K562 (cell line): Measurements from ENCODE around the gene CHRM1. TPM values are rescaled to one million over a fixed set of nuclear protein-coding genes. Genes with fewer than 3 reads are reported as not detected.

Experiments
- ATAC-seq: fragments of 200-7000 bp; cut with Tn5 transposase; 3 replicates; pipeline ENCODE4 v1.9.1; 2020; ENCODE audit warnings: moderate library complexity
- BruUV-seq: library from RNA; stranded (reverse); fragments of 400-500 nt; replicated peaks from 2 replicates; lab custom pipeline; 2021; lab: Mats Ljungman, UMichigan
- CTCF ChIA-PET: fragments of 300-600 bp; formaldehyde crosslinking; extraction: SDS; loops from one replicate; lab custom pipeline; 2021; ENCODE audit warnings: low intra/inter-chr PET ratio; lab: Yijun Ruan, JAX
- POLR2A ChIA-PET: fragments of 300-600, 350-650 bp; sonication (Branson Sonifier 250); formaldehyde crosslinking; extraction: SDS; loops from one replicate; lab custom pipeline; 2021; ENCODE audit warnings: antibody characterized with exemption, inconsistent platforms; lab: Yijun Ruan, JAX
- DNase-seq, 4 experiments: peaks; one replicate each; pipeline versions ENCODE4 v3.0.0 to v3.0.0-alpha.2; 2011 to 2018; ENCODE audit warnings: low spot score in 3 of 4, mixed read lengths in 3 of 4; ENCODE audit errors: extremely low read depth in 1 of 4
- FAIRE-seq: peaks from 2 replicates; lab custom pipeline; 2011; peaks lifted over from hg19 to GRCh38; lab: Jason Lieb, UNC
- H2AFZ ChIP-seq: 2 replicates; pipeline ENCODE4 v1.6.0; 2011; ENCODE audit warnings: low read depth, low read length, control low read depth, inconsistent platforms
- H3K27ac ChIP-seq: fragments of 200-600 bp; 3 replicates; pipeline ENCODE4 v1.8.0; 2011; ENCODE audit warnings: low read depth, mild to moderate bottlenecking, control low read depth, inconsistent platforms, low read length, moderate library complexity, mixed read lengths; ENCODE audit errors: extremely low read depth
- H3K27me3 ChIP-seq, 2 experiments: fragments of 300-600 bp in 1 of 2; 2 replicates in 1 of 2; 3 replicates in 1 of 2; pipeline versions ENCODE4 v1.6.0 to v1.8.0; 2011; ENCODE audit warnings: inconsistent platforms in 2 of 2, low read length in 2 of 2, mild to moderate bottlenecking in 1 of 2, mixed read lengths in 1 of 2, moderate library complexity in 1 of 2; ENCODE audit not compliant: control insufficient read depth in 2 of 2, insufficient read depth in 2 of 2
- H3K36me3 ChIP-seq: fragments of 300-600 bp; 3 replicates; pipeline ENCODE4 v1.8.0; 2011; ENCODE audit warnings: mild to moderate bottlenecking, low read length, inconsistent platforms; ENCODE audit not compliant: control insufficient read depth, insufficient read depth
- H3K4me1 ChIP-seq, 2 experiments: fragments of 200-600 bp in 1 of 2; replicated peaks in 1 of 2; 2 replicates in 1 of 2; 3 replicates in 1 of 2; pipeline versions ENCODE4 v1.5.1 to v1.8.0; 2011; ENCODE audit warnings: inconsistent platforms in 2 of 2, low read length in 2 of 2, mild to moderate bottlenecking in 1 of 2, mixed read lengths in 1 of 2, moderate library complexity in 1 of 2; ENCODE audit not compliant: control insufficient read depth in 2 of 2, insufficient read depth in 2 of 2
- H3K4me2 ChIP-seq: 2 replicates; pipeline ENCODE4 v1.6.1; 2011; ENCODE audit warnings: low read length, control low read depth, inconsistent platforms, mixed read lengths; ENCODE audit not compliant: insufficient read depth
- H3K4me3 ChIP-seq: fragments of 200-600 bp; sonication (generic), shearing (Covaris generic); 2 replicates; pipeline ENCODE4 v1.5.1; 2016; ENCODE audit warnings: control low read depth, inconsistent platforms
- H3K79me2 ChIP-seq: fragments of 200-600 bp; 3 replicates; pipeline ENCODE4 v1.8.0; 2011; ENCODE audit warnings: low read length, inconsistent platforms; ENCODE audit not compliant: control insufficient read depth, insufficient read depth
- H3K9ac ChIP-seq, 2 experiments: 2 replicates each; pipeline versions ENCODE4 v1.6.0 to v1.6.1; 2011; ENCODE audit warnings: low read depth in 2 of 2, low read length in 2 of 2, control low read depth in 1 of 2, inconsistent platforms in 1 of 2, mild to moderate bottlenecking in 1 of 2, mixed read lengths in 1 of 2; ENCODE audit not compliant: insufficient read depth in 1 of 2
- H3K9me1 ChIP-seq: one replicate; pipeline ENCODE4 v1.6.0; 2011; ENCODE audit warnings: inconsistent platforms, mild to moderate bottlenecking, low read length, moderate library complexity; ENCODE audit not compliant: control insufficient read depth, insufficient read depth
- H3K9me3 ChIP-seq: replicated peaks from 2 replicates; pipeline ENCODE4 v1.5.1; 2011; ENCODE audit warnings: low read depth, low read length, inconsistent platforms; ENCODE audit not compliant: control insufficient read depth, insufficient read depth
- H4K20me1 ChIP-seq: replicated peaks from 2 replicates; pipeline ENCODE4 v1.6.1; 2011; ENCODE audit warnings: low read length, inconsistent platforms, mixed read lengths; ENCODE audit not compliant: control insufficient read depth, insufficient read depth
- ARHGAP35 ChIP-seq: fragments of 450-650 bp; IDR thresholded peaks from 2 replicates; pipeline ENCODE4 v1.6.1; 2018; ENCODE audit not compliant: partially characterized antibody
- CCAR2 ChIP-seq: fragments of 200-400 bp; formaldehyde crosslinking; IDR thresholded peaks from 2 replicates; pipeline ENCODE4 v1.6.1; 2017; ENCODE audit warnings: mild to moderate bottlenecking, low read depth, low read length
- CEBPG ChIP-seq, 3 experiments: fragments of 200-800 bp in 1 of 3; sonication (Bioruptor generic) in 1 of 3; sonication (generic) in 1 of 3; formaldehyde crosslinking in 1 of 3; IDR thresholded peaks in 2 of 3; conservative IDR thresholded peaks in 1 of 3; 2 replicates each; pipeline versions ENCODE4 v1.6.1 to v1.8.0; 2016 to 2022; ENCODE audit warnings: missing compliant biosample characterization in 2 of 3, missing genetic modification characterization in 2 of 3, mild to moderate bottlenecking in 1 of 3, missing genetic modification reagents in 1 of 3
- FOXO4 ChIP-seq: fragments of 450-650 bp; formaldehyde crosslinking; IDR thresholded peaks from 2 replicates; pipeline ENCODE4 v1.4.0; 2020; ENCODE audit warnings: mild to moderate bottlenecking, moderate library complexity
- LARP7 ChIP-seq: fragments of 450-650 bp; IDR thresholded peaks from 2 replicates; pipeline ENCODE4 v1.6.1; 2016
- MAFG ChIP-seq: fragments of 450-650 bp; conservative IDR thresholded peaks from 2 replicates; pipeline ENCODE4 v1.6.1; 2016; ENCODE audit warnings: missing genetic modification characterization, missing compliant biosample characterization
- PREB ChIP-seq: sonication (generic); formaldehyde crosslinking; IDR thresholded peaks from 2 replicates; pipeline ENCODE4 v1.8.1; 2023; ENCODE audit warnings: mild to moderate bottlenecking, missing genetic modification reagents
- ZNF239 ChIP-seq: fragments of 250-450 bp; sonication (Bioruptor Pico); IDR thresholded peaks from 2 replicates; pipeline ENCODE4 v1.4.0; 2020; ENCODE audit warnings: mild to moderate bottlenecking
- ZNF830 ChIP-seq: fragments of 250-450 bp; sonication (Bioruptor Pico); IDR thresholded peaks from 2 replicates; pipeline ENCODE4 v1.5.0; 2021; ENCODE audit warnings: mild to moderate bottlenecking
- WGBS: fragments of 100-300 bp; shearing (Covaris generic); methylation state at CpG from one replicate; pipeline ENCODE4 v1.1.6; 2016; ENCODE audit warnings: low coverage, mixed read lengths; ENCODE audit not compliant: insufficient coverage; ENCODE audit errors: missing lambda C conversion rate; 5-methylcytosine and 5-hydroxymethylcytosine counted together
- in situ Hi-C: fragments of 300-500 bp; cut with MboI; formaldehyde crosslinking; loops from 4 replicates; pipeline ENCODE4 v1.15.0; 2018; ENCODE audit warnings: inconsistent platforms, mixed read lengths
- intact Hi-C: fragments of 100-400 bp; cut with micrococcal nuclease; formaldehyde crosslinking; loops from 2 replicates; pipeline ENCODE4 v1.14.2; 2022
- polyA plus RNA-seq, 8 experiments: library from polyadenylated mRNA; depleted of rRNA in 4 of 8; stranded (reverse) in 5 of 8; unstranded in 3 of 8; fragments of >200 nt; fragmentation: Nextera tagmentation in 2 of 8; fragmentation: Illumina TruSeq in 1 of 8; extraction: Ambion mirVana in 2 of 8; extraction: Trizol in 1 of 8; gene quantifications; 2 replicates each; pipeline versions ENCODE4 v1.2.1 to v1.2.3, GENCODE V29; 2011 to 2014; ENCODE audit warnings: inconsistent platforms in 1 of 8, missing spikeins in 1 of 8
- total RNA-seq, 7 experiments: library from RNA; depleted of rRNA in 6 of 7; stranded (reverse); fragments of >200 nt in 6 of 7; fragmentation: Illumina TruSeq in 2 of 7; extraction: Trizol in 2 of 7; gene quantifications; 2 replicates each; pipeline versions ENCODE4 v1.2.1 to v1.2.3, GENCODE V29; 2011 to 2021; ENCODE audit warnings: low replicate concordance in 1 of 7

The CHRM1 gene
- total and polyA plus RNA-seq, 9 of the 15 experiments (the other 6 are each of a cell fraction or from before 2014, with no cell fraction given): not detected

DNA sequence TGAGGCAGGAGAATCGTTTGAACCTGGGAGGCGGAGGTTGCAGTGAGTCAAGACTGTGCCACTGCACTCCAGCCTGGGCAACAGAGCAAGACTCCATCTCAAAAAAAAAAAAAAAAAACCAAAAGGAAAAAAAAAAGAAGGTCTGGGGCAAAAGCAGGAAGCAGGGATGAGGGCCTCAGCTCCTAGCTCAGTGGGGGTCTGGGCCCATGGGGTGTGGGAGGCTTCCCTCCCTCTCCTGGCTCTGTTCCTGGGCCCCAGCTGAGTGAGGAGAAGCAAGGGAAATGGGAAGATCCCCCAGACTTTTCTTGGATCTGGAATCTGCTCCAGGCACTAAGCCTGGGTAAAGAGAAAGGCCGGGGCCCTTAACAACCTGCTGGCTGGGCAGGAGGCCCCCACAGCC lies 8.9 kb downstream of the CHRM1 start:
- in situ Hi-C loops: no loop called here

More for the DNA sequence above, 8.9 kb downstream of the CHRM1 start:
- DNase-seq (no peak), FAIRE-seq (no peak), ATAC-seq (no peak)
- no peak overlapping the region for H3K4me2 ChIP-seq
- H3K9me3 ChIP-seq: no peaks in the 10 kb centered on the region
- no peak overlapping the region for H3K4me3 ChIP-seq
- H2AFZ ChIP-seq: no peak overlapping the region
- BruUV-seq: no TSS peak
- no peak overlapping the region for H3K9ac ChIP-seq
- H3K27ac ChIP-seq: no peak overlapping the region
- no peaks in the 10 kb centered on the region for H3K79me2 ChIP-seq
- CTCF ChIA-PET: interaction anchor here (0.8 kb wide), 1 partner anchor 108 kb away, joined by 7 read pairs; no protein-coding TSS in a partner anchor
- POLR2A ChIA-PET: interaction anchor here (0.8 kb wide), 1 partner anchor 17 kb away, joined by 3 read pairs; no protein-coding TSS in a partner anchor
- no CpG with 5 or more reads among the region's 3 CpGs for WGBS
- H3K27me3 ChIP-seq: peaks cover 0 to 16% of the 10 kb centered on the region in 2 experiments; a peak in 1 of 5 replicates
- peaks cover 0 to 18% of the 10 kb centered on the region in 2 experiments; a peak in 3 of 5 replicates for H3K4me1 ChIP-seq
- intact Hi-C loops: no loop called here
- H3K9me1 ChIP-seq: no peaks in the 10 kb centered on the region
- H4K20me1 ChIP-seq: no peaks in the 10 kb centered on the region
- TF ChIP-seq PREB: no peak
- TF ChIP-seq LARP7: no peak
- TF ChIP-seq ARHGAP35: no peak
- TF ChIP-seq ZNF239 (CRISPR knock-in tag): no peak
- no peak for TF ChIP-seq FOXO4 (CRISPR knock-in tag)
- TF ChIP-seq MAFG: no peak
- TF ChIP-seq CCAR2: no peak
- no peak for TF ChIP-seq ZNF830 (CRISPR knock-in tag)
- no peak for TF ChIP-seq CEBPG (CRISPR knock-in tag; IDR thresholded peaks at IDR 0.05)
- no peak for TF ChIP-seq CEBPG (tag; conservative IDR thresholded peaks at IDR 0.05 in 1 of 2, IDR thresholded peaks at IDR 0.05 in 1 of 2)
- no peaks in the 10 kb centered on the region for H3K36me3 ChIP-seq
